NCI-H2227 (cell line): ENCODE results near the gene KRTAP25-1.

Experiments used
- DNase-seq: peaks from one replicate; lab custom pipeline; 2025; ENCODE audit not compliant: unreplicated experiment; lab: John Stamatoyannopoulos, UW

Gene KRTAP25-1

GRCh38 chr21:30251781-30252180 lies 37.5 kb downstream of the KRTAP25-1 start:
- no peak for DNase-seq

GRCh38 chr21:30249936-30250335 lies 39.4 kb downstream of the KRTAP25-1 start:
- no peak for DNase-seq

- DNase-seq = no peak
These were observed 40.5 kb downstream of the KRTAP25-1 start for GRCh38 chr21:30248844-30249243.

GRCh38 chr21:30245061-30245460 lies 44.3 kb downstream of the KRTAP25-1 start:
- DNase-seq = no peak

- DNase-seq = no peak
These were observed 45.6 kb downstream of the KRTAP25-1 start for GRCh38 chr21:30243691-30244090.

GRCh38 chr21:30240661-30241060 lies 48.7 kb downstream of the KRTAP25-1 start:
- DNase-seq = no peak
